Fibroblast of villous mesenchyme (primary cell): Measurements from ENCODE around the gene ZNF491. TPM values are rescaled to one million over a fixed set of nuclear protein-coding genes. Genes with fewer than 3 reads are reported as not detected.

Source experiments
- DNase-seq: peaks from one replicate; pipeline ENCODE4 v3.0.0-alpha.2; 2010; ENCODE audit warnings: low read depth
- H3K4me3 ChIP-seq: 2 replicates; pipeline ENCODE4 v1.5.1; 2011; ENCODE audit warnings: low read depth, mild to moderate bottlenecking, low read length
- total RNA-seq: library from RNA; depleted of rRNA; stranded (reverse); fragments of >200 nt; gene quantifications from 2 replicates; pipeline ENCODE4 v1.2.3, GENCODE V29; 2012
- TF ChIP-seq, protein P1 (sequence below): IDR thresholded peaks from 2 replicates; pipeline ENCODE4 v1.5.1; 2012; ENCODE audit warnings: low read depth, mild to moderate bottlenecking, low read length; ENCODE audit not compliant: insufficient read depth

Gene ZNF491
- 1.3 and 2.2 TPM in 2 replicates for total RNA-seq

DNA sequence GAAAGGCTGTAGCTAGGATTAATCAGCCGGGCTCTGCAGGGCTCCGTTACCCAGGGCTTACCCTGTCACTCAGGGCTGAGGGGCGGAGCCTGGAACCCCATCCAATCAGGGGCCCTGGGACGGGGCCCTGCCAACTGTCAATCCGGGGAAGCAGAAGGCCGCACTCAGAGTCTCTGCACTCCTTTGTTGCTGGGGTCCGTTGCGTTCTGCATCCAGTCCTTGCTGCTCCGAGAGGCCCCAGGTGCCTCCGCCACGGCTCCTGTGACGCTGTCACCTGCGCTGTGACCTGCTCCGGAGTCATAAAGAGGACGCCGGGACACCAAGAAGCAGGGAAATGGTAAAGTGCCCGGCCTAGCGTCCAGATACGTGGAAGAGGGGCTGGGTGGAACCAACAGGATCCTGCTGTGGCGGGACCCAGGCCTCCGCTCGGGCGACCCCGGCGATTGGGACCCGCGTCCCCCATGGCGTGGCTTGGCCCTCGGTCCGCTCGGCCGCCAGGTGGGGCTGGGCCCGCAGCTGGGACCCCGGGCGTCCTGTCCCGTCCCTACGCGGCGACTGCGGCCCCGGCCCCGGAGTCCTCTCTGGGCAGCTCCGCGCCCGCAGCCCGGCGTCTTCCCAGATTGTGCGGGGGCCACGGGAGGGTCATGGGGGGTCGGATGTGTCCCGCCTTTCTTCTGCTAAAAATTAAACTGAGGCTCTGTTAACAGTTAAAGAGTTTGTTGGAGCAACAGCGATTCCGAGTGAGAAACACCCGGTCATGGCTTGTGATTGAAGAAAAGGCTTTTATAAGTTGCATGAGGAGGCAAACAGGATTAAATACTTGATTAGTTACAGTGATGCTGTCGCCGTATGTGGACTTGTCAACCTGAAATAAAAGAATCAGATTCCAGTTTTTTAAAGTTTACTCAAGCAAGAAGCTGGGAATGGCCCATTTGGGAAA lies at the start of gene ZNF491:
Gene ZNF491, plus strand, starts transcription at position 133 of the 940 bp plus-strand sequence. CDS start 7,431 bp downstream, outside the sequence.
- TF ChIP-seq, protein P1, sequence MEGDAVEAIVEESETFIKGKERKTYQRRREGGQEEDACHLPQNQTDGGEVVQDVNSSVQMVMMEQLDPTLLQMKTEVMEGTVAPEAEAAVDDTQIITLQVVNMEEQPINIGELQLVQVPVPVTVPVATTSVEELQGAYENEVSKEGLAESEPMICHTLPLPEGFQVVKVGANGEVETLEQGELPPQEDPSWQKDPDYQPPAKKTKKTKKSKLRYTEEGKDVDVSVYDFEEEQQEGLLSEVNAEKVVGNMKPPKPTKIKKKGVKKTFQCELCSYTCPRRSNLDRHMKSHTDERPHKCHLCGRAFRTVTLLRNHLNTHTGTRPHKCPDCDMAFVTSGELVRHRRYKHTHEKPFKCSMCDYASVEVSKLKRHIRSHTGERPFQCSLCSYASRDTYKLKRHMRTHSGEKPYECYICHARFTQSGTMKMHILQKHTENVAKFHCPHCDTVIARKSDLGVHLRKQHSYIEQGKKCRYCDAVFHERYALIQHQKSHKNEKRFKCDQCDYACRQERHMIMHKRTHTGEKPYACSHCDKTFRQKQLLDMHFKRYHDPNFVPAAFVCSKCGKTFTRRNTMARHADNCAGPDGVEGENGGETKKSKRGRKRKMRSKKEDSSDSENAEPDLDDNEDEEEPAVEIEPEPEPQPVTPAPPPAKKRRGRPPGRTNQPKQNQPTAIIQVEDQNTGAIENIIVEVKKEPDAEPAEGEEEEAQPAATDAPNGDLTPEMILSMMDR, result peak; percentile 25
- H3K4me3 ChIP-seq, result peak within 1 kb of the TSS; percentile 88
- DNase-seq, result peak; percentile 85

DNA sequence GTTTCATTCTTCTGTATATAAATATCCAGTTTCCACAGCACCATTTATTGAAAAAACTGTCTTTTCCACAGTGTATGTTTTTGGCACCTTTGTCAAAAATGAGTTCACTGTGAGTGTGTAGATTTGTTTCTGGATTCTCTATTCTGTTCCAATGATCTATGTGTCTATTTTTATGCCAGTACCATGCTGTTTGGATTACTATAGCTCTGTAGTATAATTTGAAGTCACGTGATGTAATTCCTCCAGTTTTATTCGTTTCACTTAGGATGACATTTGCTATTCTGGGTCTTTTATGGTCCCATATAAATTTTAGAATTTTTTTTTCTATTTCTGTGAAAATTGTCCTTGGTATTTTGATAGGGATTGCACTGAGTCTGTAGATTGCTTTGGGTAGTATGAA lies 48.6 kb upstream of the ZNF491 start:
- H3K4me3 ChIP-seq, result no peak overlapping the region
- DNase-seq, result no peak
- TF ChIP-seq, protein P1, result no peak

- no peak overlapping the region for H3K4me3 ChIP-seq
- DNase-seq, result no peak
- TF ChIP-seq, protein P1, result no peak
Measured at GRCh38 chr19:11752244-11752736, 46.0 kb upstream of the ZNF491 start.

DNA sequence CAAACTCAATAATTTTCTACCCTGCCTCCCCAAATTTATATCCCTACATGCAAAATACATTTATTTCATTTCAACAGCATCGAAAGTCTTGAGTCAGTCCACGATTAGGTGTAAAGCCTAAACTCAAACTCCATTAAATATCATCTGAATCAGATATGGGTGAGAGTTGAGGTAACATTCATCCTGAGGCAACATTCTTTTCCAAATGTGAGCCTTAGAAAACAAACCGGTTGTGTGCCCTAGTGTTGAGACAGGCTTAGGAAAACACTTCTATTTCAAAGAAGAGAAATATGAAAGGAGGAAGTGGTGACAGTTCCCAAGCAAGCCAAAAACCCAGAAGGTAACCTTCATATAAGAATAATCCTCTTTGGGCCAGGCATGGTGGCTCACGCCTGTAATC lies 43.7 kb upstream of the ZNF491 start:
- DNase-seq, result no peak
- H3K4me3 ChIP-seq, result no peak overlapping the region
- TF ChIP-seq, protein P1, result no peak

- TF ChIP-seq, protein P1, result no peak
- DNase-seq, result no peak
- H3K4me3 ChIP-seq, result no peak overlapping the region
Measured at GRCh38 chr19:11756965-11757364, 41.4 kb upstream of the ZNF491 start.

DNA sequence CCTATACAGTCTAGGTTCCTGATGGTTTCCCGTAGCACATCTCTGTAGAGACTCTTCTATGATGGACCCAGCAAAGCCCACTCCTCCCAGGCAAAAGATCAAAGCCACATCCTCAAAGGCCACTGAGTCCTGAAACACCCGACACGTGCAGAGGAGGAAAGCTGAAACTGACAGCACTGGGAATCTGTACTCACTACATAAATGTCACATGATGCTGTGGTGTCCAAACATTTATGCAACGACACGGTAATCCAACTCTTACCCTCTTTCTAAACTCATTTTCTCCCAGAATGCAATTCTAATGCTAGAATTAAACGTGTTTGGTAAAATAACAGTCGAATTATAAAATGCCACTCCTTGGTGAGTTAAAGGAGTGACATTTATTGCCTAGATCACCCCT lies 38.5 kb upstream of the ZNF491 start:
- TF ChIP-seq, protein P1, result no peak
- DNase-seq, result no peak
- no peak overlapping the region for H3K4me3 ChIP-seq

- no peak for DNase-seq
- TF ChIP-seq, protein P1, result no peak
- no peak overlapping the region for H3K4me3 ChIP-seq
Measured at GRCh38 chr19:11763117-11763516, 35.2 kb upstream of the ZNF491 start.
